HG02678 (cell line): Measurements from ENCODE around the gene THPO.

Experiments
- ATAC-seq: cut with Tn5 transposase; IDR thresholded peaks from one replicate; pipeline ENCODE4 v1.9.1; 2021; ENCODE audit warnings: mild to moderate bottlenecking, moderate library complexity; ENCODE audit not compliant: unreplicated experiment

The THPO gene

DNA sequence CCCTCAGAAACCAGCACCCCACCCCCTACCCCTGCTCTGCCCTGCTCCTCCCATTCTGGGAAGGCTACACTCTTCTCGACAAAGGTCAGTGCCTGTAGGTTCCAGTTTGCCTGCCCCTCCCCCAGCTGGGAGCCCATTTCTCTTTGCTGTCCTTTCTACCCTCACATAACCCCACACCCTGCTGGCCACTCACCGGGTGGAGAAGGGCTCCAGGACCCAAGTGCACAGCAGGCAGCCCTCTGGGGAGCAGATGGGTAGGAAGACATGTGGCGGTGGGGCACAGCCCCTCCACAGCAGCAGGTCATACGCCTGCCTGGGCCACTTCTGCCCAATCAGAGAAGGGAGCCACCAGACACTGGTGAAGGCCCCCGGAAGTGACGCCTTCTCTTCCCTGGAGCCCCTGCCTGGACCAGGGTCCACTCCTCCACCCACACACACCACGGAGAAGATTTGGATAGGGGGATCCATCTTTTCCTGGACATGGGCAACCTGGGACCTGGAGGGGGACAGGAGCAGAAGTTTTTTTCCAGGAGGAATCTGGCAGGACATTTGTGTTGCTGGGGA is at the start of gene THPO:
TSS of gene THPO (minus strand) at position 326 of the 564 bp plus-strand sequence. CDS start 1,948 bp downstream, outside the sequence.
- ATAC-seq, result no peak

DNA sequence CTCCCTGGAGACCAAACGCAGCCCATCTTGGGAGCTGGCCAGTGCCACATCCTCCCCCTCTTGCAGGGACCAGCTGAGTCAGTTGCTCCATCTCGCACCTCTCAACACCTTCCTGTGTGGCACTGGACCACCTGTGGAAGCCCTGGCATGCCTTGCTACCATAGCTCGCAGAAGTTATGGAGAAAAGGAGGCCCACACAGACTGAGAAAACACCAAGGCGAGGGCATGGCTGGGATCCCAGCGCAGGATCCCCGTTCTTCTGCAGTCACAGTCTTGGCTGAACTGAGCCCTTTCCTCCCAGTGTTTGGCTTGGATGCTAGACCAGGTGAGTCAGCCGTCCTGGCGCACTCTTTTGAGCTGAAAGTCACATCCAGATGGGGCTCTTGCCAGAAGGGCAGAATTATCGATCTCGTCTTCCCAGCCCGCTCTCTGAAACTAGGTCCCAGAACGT is 48.7 kb upstream of the THPO start:
- no peak for ATAC-seq

DNA sequence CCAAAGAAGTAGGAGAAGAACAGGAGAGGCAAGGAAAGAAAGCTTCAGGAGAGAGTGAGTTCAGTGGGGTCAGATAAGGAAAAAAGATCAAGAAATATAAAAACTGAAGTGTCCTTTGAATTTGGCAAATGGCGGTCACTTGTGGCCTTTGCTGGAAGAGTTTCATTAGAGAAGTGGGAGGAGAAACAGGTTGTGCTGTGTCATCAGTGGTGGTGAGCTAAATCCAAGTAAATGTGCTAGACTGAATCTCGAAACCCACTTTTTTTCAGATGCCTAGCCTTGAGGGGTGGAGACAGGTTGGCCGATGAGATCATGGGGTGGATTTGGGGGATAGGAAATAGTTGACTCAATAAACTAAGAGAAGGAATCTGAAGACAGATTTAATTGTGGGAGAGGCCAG is 45.6 kb upstream of the THPO start:
- ATAC-seq, result no peak

DNA sequence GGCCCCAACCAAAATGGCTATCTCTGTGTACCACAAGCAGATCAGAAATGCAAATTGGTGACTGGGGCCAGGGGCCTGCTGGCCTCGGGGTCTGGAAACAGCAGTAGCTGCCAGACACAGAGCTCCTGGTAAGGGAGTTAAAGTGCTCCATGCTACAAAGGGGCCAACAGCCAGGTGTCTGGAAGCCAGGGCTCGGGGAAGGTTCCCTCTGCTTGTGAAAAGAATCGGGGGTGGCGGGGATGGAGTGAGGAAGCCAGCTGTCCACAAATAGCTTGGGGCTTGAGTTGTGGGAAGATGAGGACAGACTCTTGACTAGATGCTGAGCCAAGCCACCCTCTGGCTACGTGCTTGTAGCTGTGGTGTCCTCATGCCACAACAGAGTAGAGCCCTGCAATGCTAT is 41.2 kb upstream of the THPO start:
- ATAC-seq, result no peak

DNA sequence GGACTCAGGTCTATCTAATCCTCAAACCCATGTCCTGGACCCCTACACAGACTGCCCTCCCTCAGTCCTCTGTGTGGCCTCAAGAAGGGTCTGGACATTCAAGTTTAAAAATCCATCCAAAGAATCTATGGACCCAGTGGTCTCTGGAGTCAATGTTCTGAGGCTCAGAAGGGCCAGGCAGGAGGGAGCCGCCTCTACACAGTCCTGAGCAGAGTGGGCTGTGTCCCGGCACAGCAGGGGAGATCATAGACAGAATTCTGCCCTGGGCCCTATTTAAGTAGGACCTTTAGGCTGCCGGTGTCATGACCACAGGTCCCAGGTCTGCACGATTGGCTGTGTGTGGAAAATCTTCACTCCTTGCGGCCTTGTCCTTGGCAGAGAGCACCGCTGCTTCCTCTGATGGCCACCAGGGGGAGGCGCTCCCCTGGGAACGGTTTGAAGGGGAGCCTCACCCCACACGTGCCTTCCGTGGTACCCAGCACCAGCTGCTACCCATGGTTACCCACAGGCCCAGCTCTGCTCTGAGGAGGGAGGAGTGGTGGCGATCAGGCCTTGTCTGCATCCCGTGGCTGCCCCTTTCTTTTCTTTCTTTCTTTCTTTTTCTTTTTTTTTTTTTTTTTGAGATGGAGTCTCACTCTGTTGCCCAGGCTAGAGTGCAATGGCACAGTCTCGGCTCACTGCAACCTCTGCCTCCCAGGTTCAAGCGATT is 39.8 kb upstream of the THPO start:
- peak; percentile 94 for ATAC-seq

DNA sequence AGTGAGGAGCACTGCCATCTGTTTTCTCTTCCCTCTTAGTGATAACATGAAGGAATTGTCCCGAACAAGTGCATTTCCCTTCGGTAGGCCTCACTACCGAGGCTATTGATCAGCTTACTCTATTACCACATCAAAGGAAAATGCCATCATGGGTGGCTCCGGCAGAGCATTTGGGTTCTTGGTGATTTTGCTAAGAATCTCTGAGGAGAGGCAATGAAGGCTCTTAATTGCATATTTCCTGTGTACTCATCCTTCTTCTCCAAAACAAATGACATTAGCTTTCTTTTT is 37.1 kb upstream of the THPO start:
- ATAC-seq, result no peak

DNA sequence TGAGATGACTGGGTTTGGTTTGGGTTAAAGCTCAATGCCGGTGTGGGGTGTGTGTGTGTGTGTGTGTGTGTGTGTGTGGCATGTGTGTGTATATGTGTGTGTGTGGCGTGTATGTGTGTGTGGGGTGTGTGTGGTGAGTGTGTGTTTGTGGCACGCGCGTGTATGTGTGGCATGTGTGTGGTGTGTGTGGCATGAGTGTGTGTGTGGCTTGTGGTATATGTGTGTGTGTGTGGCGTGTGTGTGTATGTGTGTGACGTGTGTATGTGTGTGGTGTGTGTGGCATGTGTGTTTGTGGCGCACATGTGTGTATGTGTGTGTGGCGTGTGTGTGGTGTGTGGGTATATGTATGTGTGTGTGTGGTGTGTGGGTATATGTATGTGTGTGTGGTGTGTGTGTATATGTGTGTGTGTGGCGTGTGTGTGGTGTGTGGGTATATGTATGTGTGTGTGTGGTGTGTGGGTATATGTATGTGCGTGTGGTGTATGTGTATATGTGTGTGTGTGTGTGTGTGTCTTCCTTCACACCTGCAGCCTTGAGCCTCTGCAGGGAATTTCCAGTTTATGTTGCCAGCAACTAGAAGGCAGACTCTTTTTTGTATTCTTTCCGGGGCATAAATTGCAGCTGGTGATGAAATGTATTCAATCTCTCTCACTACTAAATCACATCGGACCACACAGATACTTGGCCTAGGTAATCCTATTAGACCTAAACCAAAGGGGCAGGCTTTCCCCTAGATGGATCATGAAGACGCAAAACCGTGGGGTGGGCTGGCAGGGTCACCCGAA is 36.6 kb upstream of the THPO start:
- no peak for ATAC-seq

DNA sequence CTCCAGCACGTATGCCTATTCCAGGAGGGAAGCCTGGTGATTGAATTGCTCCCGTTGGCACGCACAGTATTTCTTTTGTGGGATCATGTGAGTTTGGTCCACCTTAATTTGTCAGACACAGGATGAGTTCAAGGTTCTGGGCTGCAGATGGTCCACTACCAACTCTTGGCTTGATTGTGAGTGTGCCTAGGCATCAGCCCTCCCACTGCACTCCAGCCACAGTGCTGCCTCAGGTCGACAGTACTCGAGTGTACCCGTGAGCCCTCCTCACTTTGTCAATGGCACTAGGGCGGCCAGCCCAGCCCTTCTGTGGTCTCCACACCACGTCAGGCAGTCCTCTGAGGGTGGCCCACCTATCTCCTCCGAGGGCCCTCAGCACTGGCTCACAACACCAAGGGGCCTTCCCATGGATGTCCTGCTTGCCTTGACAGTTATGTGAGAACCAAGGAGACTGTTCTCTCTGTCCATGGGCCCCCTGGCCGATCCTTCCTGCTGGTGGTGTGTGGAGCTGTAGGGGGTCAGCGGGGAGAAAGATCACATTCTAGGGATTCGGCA is 32.0 kb upstream of the THPO start:
- no peak for ATAC-seq

DNA sequence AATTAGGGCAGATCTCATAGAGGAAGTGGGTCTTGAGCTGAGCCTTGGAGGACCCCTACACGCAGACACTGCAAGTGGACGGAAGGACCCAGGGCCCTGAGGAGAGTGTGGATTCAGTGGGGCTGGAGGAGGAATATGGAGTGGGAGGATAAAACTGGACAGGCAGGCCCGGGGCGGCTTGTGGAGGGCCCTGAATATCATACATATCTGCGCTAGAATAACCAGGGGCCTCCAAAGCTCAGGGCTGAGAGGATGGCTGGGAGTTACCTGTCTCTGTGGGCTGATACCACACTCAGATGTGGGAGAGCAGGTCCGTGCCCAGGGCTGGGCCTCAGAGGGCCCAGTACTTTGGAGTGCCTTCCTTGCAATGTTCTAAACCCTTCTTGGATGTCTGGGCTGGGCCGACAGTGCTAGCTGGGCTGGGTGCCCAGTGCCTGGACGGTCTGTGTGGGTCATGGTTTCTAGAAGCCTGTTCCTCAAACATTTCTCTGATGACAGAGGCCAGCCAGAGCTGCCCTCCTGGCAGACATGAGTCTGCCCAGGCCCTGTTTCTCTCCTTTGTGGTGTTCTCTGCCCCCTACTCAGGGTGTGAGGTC is 31.4 kb upstream of the THPO start:
- ATAC-seq, result no peak

DNA sequence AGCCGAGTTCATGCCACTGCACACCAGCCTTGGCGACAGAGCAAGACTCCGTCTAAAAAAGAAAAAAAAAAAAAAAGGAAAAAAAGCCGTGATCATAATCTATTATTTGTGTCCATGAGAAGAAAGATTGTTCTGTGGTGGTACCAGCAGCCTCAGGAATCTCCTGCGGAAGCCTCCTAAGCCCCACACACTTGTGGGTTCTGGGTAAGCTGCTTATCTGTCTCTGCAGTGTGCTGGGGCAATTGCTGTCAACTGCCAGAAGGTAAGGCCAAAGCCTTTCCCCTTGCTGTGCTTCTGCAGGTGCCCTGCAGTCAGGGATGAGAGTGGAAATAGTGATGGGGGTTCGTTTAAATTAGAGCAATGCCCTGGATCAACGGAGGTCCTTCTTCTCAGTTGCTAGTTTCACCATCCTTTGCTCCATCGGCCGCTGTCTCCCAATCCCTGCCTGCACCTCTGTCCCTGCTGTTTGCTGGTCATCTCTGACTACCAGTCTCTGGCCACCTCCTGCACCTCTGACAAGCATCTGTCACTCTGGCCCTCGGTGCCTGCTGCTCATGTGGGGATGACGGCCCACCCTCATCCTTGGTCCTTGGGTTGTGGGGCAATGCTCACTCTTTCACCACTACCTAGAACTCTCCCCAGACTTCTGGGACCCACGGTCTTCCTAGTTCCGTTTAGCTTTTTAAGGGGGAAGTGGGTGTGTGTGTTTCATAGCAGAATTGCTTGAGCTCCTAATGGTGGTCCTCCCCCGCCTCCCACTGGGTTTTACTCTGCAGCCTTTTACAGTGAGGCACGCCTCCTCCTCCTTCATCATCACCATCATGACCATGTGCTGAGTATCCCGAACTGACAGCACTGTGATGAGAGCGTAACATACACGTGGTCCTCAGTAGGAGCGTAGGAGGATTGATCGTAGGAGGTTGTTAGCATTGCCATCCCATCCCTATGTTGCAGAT is 27.3 kb upstream of the THPO start:
- no peak for ATAC-seq

DNA sequence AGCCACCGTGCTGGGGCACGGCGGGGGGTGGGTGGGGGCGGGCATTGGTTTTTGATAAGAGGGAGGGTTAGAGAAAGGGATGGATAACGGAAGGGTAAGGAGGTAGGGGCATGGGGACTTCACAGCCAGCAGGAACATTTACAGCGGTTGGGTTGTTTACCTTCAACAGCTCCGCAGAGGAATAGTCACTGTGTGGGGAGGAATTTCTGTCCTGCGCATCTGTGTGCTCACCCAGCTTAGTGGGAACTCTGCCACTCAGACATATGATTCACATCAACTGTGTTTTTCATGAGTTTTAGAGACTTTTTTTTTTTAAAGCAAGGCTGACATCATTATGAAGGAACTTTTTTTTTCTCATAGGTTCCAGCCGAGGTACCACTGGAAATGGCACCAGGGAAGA is 21.4 kb upstream of the THPO start:
- ATAC-seq, result no peak

DNA sequence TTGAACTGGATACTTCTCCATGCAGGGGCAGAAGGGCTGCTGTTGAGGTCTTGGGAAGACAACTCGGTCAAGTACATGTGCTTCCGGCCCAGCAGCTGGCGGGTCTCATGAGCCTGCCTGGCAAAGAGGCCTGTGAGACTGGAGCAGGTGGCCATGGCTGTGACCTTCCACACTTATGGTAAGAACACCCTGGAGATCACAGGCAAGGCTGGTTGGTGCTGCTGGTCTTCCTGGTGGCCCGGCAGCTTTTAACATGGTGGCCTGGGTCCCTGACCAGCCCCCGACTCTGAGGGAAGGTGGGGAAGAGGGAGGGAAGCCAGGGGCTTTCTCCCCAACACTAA is 17.3 kb upstream of the THPO start:
- no peak for ATAC-seq

DNA sequence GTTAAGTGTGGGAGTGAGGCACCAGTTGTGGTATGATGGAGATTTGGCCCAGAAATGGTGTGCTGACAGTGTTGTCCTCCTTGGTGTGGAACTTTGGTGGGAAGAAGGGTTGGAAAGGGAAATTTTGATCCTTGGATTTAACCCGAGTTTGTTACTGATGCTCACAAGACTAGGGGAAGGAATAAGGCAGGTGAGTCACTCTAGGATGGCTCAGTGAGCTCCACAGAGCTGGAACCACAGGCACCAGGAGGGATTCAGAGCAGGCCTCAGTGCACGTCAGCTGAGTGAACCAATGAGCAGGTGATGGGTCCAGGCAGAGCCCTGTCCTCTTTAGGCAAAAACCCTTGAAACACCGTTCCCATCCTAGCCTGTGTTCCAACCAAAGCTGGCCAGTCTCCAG is 13.3 kb upstream of the THPO start:
- no peak for ATAC-seq

DNA sequence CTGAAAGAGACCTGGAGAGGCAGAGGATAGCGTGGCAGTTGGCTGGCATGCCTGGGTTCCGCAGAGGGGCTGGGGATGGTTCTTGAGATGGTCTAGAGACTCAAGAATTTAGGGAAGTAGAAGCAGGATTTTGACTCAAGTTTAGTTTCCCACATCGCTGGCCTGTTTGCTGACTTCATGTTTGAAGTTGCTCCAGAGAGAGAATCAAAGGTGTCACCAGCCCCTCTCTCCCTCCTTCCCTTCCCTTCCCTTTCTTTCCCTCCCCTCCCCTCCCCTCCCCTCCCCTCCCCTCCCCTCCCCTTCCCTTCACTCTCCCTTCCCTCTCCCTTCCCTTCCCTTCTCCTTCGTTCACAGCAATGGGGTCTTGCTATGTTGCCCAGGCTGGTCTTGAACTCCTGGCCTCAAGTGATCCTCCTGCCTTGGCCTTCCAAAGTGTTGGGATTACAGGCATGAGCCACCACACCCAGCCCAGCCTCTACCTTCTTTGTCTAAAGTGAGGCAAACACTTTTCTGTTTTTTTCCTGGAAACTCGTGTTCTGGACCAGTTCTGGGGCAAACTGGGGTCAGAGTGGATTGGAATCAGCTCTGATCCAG is 12.0 kb upstream of the THPO start:
- no peak for ATAC-seq

DNA sequence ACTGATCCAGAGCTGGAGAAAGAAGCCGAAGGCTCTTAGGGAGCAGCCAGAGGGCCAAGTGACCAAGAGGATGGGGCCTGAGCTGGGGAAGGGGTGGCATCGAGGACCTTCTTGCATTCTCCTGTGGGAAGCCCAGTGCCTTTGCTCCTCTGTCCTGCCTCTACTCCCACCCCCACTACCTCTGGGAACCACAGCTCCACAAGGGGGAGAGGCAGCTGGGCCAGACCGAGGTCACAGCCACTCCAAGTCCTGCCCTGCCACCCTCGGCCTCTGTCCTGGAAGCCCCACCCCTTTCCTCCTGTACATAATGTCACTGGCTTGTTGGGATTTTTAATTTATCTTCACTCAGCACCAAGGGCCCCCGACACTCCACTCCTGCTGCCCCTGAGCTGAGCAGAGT is 11.4 kb upstream of the THPO start:
- no peak for ATAC-seq

DNA sequence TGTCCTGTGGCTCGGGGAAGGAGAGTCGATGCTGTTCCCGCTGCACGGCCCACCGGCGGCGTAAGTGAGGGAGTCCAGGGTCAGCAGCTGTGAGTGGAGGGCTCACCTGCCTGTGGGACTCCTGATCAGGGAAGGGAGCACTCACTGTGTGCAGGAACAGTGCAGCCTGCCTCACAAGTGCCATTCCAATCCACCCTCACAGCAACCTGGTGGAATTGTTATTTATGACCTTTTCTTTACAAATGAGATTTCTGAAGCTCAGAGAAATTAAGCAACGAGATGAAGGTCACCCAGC is 10.9 kb upstream of the THPO start:
- no peak for ATAC-seq

DNA sequence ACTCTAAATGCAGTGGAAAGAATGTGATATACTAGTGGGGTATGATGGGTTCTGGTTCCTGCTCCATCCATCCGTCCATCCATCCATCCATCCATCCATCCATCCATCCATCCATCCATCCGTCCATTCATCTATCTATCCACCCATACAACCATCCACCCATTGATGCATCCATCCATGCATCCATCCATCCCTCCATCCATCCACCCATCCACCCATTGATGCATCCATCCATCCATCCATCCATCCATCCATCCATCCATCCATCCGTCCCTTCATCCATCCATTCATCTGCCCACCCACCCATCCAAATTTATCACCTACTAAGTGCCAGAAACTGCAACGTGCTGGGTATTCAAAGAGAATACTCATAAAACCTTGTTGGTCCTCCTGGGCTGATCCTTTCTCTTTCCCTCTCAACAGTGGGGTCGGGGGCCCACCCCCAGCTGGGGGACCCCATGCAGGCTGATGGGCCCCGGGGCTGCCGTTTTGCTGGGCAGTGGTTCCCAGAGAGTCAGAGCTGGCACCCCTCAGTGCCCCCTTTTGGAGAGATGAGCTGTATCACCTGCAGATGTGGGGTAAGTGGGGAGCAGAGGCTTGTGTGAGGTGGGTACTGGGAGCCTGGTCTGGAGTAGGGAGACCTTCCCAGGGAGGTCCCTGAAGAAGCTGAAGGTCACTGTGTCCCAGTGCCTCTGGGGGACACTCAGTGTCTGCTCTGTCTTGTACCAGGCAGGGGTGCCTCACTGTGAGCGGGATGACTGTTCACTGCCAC is 10.3 kb upstream of the THPO start:
- ATAC-seq, result no peak

DNA sequence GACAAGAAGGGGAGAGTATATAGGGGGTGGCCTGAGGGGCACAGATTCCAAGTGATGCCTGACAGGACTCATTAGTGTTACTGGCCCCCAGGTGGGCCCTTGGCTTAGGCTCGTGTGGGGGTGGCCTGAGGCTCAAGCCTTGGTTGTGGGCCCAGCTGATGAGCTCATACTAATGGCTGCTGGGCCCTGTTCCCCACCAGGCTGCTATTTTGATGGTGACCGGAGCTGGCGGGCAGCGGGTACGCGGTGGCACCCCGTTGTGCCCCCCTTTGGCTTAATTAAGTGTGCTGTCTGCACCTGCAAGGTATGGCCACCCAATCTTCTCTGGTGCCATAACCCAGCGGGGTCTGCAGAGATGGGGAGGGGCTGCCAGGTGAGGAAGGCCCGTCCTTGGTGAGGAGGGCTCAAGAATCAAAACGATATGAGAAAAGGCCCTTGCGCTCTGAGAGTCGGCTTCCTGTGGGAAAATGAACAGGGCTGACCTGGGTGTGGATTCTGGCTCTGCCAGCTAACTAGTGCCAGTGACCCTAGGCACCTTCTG is 9.2 kb upstream of the THPO start:
- no peak for ATAC-seq

DNA sequence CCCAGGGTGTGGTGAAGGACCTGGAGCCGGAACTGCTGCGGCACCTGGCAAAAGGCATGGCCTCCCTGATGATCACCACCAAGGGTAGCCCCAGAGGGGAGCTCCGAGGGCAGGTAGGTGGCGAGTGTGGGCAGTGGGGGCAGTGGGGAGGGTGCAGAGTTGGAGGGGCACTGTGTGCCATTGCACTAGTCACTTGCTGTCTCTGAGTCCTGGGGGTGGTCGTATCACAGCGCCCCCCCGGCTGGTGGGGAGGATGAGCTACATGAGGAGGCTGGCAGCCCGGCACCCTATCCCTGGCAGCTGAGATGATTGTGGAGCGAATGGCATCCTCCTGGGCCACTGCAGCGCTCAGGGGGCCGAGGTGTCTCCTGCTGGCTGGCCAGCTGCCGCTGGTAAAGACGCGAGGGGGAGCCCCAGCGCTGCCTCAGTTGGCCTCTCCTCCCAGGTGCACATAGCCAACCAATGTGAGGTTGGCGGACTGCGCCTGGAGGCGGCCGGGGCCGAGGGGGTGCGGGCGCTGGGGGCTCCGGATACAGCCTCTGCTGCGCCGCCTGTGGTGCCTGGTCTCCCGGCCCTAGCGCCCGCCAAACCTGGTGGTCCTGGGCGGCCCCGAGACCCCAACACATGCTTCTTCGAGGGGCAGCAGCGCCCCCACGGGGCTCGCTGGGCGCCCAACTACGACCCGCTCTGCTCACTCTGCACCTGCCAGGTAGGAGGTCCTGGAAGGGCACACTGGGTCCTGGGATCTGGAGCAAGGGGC is 8.2 kb upstream of the THPO start:
- ATAC-seq, result no peak
